ENCODE results near the gene ZNF415. TPM values are rescaled to one million over a fixed set of nuclear protein-coding genes. Genes with fewer than 3 reads are reported as not detected.

Gene ZNF415
- total and polyA plus RNA-seq, 9 of the 15 experiments (the other 6 are each of a cell fraction or from before 2014, with no cell fraction given): 0.06 to 0.82 (median 0.14) TPM; not detected in 2

DNA sequence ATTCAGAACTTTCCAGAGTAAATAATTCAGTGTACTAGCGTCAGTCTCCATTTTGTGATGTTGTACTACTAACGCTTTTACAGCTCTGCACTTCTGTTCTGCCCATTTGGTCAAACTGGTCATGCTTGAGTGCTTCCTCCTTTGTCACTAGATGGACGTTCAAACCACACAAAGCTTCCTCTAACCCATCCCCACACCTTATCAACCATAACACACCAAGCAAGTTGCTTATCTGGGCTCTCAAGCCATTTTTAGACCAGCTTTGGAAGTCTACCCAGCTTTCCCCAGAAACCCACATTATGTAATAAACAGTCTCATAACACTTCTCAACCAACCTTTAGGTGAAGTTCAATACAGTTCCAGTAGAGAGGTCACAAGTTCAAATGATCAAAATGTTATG, 28.4 kb upstream of the ZNF415 start (continued):
- TF ChIP-seq, protein P1, sequence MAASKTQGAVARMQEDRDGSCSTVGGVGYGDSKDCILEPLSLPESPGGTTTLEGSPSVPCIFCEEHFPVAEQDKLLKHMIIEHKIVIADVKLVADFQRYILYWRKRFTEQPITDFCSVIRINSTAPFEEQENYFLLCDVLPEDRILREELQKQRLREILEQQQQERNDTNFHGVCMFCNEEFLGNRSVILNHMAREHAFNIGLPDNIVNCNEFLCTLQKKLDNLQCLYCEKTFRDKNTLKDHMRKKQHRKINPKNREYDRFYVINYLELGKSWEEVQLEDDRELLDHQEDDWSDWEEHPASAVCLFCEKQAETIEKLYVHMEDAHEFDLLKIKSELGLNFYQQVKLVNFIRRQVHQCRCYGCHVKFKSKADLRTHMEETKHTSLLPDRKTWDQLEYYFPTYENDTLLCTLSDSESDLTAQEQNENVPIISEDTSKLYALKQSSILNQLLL (CRISPR knock-in tag; IDR thresholded peaks at IDR 0.05; ENCODE audit: borderline replicate concordance): no peak
- TF ChIP-seq HOXB6 (CRISPR knock-in tag; IDR thresholded peaks at IDR 0.05; ENCODE audit: borderline replicate concordance): no peak
- no peak for TF ChIP-seq TAF15 (IDR thresholded peaks at IDR 0.05; ENCODE audit: low read depth, low read length)
- TF ChIP-seq CREM (IDR thresholded peaks at IDR 0.05; ENCODE audit: low read depth): peak; percentile 48
- TF ChIP-seq POLR3A (IDR thresholded peaks at IDR 0.05; ENCODE audit: borderline replicate concordance, extremely low read depth, insufficient read depth, insufficient read length): no peak
- TF ChIP-seq ETV1 (tag; conservative IDR thresholded peaks at IDR 0.05; ENCODE audit: low read depth): peak; percentile 63
- TF ChIP-seq HMGXB4 (CRISPR knock-in tag; IDR thresholded peaks at IDR 0.05): no peak
- TF ChIP-seq, protein P2, sequence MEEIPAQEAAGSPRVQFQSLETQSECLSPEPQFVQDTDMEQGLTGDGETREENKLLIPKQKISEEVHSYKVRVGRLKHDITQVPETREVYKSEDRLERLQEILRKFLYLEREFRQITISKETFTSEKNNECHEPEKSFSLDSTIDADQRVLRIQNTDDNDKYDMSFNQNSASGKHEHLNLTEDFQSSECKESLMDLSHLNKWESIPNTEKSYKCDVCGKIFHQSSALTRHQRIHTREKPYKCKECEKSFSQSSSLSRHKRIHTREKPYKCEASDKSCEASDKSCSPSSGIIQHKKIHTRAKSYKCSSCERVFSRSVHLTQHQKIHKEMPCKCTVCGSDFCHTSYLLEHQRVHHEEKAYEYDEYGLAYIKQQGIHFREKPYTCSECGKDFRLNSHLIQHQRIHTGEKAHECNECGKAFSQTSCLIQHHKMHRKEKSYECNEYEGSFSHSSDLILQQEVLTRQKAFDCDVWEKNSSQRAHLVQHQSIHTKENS (CRISPR knock-in tag; IDR thresholded peaks at IDR 0.05): no peak
- TF ChIP-seq FUS (optimal IDR thresholded peaks at IDR 0.05; ENCODE audit: low read depth, low read length): no peak
- no peak for TF ChIP-seq ATF6 (CRISPR knock-in tag; IDR thresholded peaks at IDR 0.05)
- TF ChIP-seq HEY1 (CRISPR knock-in tag; IDR thresholded peaks at IDR 0.05; ENCODE audit: borderline replicate concordance): no peak
- peak; percentile 97 for TF ChIP-seq DPF2 (IDR thresholded peaks at IDR 0.05)
- no peak for TF ChIP-seq STAT5B (CRISPR knock-in tag; IDR thresholded peaks at IDR 0.05)
- TF ChIP-seq, protein P3, sequence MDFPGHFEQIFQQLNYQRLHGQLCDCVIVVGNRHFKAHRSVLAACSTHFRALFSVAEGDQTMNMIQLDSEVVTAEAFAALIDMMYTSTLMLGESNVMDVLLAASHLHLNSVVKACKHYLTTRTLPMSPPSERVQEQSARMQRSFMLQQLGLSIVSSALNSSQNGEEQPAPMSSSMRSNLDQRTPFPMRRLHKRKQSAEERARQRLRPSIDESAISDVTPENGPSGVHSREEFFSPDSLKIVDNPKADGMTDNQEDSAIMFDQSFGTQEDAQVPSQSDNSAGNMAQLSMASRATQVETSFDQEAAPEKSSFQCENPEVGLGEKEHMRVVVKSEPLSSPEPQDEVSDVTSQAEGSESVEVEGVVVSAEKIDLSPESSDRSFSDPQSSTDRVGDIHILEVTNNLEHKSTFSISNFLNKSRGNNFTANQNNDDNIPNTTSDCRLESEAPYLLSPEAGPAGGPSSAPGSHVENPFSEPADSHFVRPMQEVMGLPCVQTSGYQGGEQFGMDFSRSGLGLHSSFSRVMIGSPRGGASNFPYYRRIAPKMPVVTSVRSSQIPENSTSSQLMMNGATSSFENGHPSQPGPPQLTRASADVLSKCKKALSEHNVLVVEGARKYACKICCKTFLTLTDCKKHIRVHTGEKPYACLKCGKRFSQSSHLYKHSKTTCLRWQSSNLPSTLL (IDR thresholded peaks at IDR 0.05): no peak
- TF ChIP-seq MAZ (CRISPR knock-in tag; conservative IDR thresholded peaks at IDR 0.05 in 1 of 2, IDR thresholded peaks at IDR 0.05 in 1 of 2): peak; percentile 50 to 52; a peak in 3 of 4 replicates
- TF ChIP-seq SMAD1 (IDR thresholded peaks at IDR 0.05; ENCODE audit: low read depth, low read length, partially characterized antibody): peak; percentile 92
- no peak for TF ChIP-seq POLR2B (IDR thresholded peaks at IDR 0.05; ENCODE audit: low read depth, partially characterized antibody)
- peak; percentile 93 for TF ChIP-seq POLR2AphosphoS5 (IDR thresholded peaks at IDR 0.05; ENCODE audit: control insufficient read depth, insufficient read depth, low read depth, low read length)
- TF ChIP-seq NR2F6 (CRISPR knock-in tag; IDR thresholded peaks at IDR 0.05): no peak

Data from K562 (cell line).